Right lobe of liver (tissue), 4 donors: Measurements from ENCODE around the gene GRHL3.

Experiments
- POLR2A ChIP-seq: fragments of 450-650 bp; IDR thresholded peaks from one replicate; pipeline ENCODE4 v1.6.1; 2017; ENCODE audit warnings: antibody characterized with exemption, mild to moderate bottlenecking
- TF ChIP-seq, protein P1 (sequence below), 4 donors: fragments of 200-600 bp in 3 of 4; fragments of 450-650 bp in 1 of 4; IDR thresholded peaks; one replicate each; pipeline versions ENCODE4 v1.5.1 to v1.8.0; 2016 to 2022; ENCODE audit warnings: antibody characterized with exemption in 4 of 4, mild to moderate bottlenecking in 2 of 4
- donor health status: DM: no; HTN: no; CAD: no.
- donor health status: DM: no; HTN: no; CAD: no.
- donor health status: DM: no; HTN: yes; CAD: no.

DNA sequence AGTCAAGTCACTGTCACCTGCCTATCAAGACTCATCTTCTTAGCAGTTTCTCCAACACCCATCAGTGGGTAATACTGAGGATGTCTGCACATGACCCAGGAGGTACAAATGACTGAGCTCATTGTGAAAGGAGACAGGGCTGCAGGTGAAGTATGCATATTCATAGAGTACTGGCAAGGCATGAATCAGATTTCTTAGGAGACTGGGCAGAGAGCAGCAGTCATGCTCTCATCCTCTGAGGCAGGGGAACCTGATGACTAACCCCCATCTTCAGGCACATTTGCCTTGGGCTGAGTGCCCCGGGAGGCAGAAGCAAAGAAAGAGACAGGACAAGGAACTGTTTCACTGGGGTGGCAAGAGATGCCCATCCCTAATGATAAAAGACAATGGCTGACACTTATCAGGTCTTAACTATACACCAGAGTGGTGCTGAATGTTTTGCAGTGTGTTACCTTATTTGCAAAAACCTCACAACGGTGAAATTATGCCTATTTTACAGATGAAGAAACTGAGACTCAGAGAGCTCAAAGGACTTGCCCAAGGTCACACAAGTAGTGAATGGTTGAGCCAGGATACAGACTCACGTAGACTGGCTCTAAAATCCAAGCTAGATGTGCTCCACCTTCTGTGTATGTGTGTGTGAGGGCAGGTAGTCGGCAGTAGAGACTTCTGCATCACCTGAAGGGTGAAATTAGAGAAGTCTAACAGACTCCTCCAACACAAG is 9.2 kb upstream of the GRHL3 start:
- TF ChIP-seq, protein P1, sequence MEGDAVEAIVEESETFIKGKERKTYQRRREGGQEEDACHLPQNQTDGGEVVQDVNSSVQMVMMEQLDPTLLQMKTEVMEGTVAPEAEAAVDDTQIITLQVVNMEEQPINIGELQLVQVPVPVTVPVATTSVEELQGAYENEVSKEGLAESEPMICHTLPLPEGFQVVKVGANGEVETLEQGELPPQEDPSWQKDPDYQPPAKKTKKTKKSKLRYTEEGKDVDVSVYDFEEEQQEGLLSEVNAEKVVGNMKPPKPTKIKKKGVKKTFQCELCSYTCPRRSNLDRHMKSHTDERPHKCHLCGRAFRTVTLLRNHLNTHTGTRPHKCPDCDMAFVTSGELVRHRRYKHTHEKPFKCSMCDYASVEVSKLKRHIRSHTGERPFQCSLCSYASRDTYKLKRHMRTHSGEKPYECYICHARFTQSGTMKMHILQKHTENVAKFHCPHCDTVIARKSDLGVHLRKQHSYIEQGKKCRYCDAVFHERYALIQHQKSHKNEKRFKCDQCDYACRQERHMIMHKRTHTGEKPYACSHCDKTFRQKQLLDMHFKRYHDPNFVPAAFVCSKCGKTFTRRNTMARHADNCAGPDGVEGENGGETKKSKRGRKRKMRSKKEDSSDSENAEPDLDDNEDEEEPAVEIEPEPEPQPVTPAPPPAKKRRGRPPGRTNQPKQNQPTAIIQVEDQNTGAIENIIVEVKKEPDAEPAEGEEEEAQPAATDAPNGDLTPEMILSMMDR (IDR thresholded peaks at IDR 0.05), result no peak
- TF ChIP-seq POLR2A, result no peak
